Parathyroid adenoma (tissue), 2 donors: Measurements from ENCODE around the gene GAS1.

Experiments
- H2AFZ ChIP-seq: fragments of 300-600 bp; sonication (generic); one replicate; pipeline ENCODE4 v1.7.0; 2017; ENCODE audit warnings: antibody characterized with exemption, mild to moderate bottlenecking
- H3K27ac ChIP-seq: fragments of 300-600 bp; sonication (generic); one replicate; pipeline ENCODE4 v1.7.0; 2017
- H3K27me3 ChIP-seq: fragments of 300-600 bp; sonication (generic); one replicate; pipeline ENCODE4 v1.7.0; 2017; ENCODE audit warnings: low read length; ENCODE audit not compliant: control insufficient read depth, insufficient read depth
- H3K36me3 ChIP-seq: fragments of 300-600 bp; sonication (generic); one replicate; pipeline ENCODE4 v1.7.0; 2017; ENCODE audit warnings: low read length; ENCODE audit not compliant: control insufficient read depth, insufficient read depth
- H3K4me1 ChIP-seq: fragments of 300-600 bp; sonication (generic); one replicate; pipeline ENCODE4 v1.7.0; 2017; ENCODE audit warnings: control low read depth
- H3K4me2 ChIP-seq: fragments of 300-600 bp; sonication (generic); one replicate; pipeline ENCODE4 v1.7.0; 2017; ENCODE audit warnings: low read length
- H3K4me3 ChIP-seq: fragments of 300-600 bp; sonication (generic); one replicate; pipeline ENCODE4 v1.7.0; 2017; ENCODE audit warnings: low read depth, low read length
- H3K79me2 ChIP-seq: fragments of 300-600 bp; sonication (generic); one replicate; pipeline ENCODE4 v1.7.0; 2017; ENCODE audit warnings: control low read depth
- H3K9ac ChIP-seq: fragments of 300-600 bp; sonication (generic); one replicate; pipeline ENCODE4 v1.7.0; 2017; ENCODE audit warnings: mild to moderate bottlenecking
- H3K9me3 ChIP-seq: fragments of 300-600 bp; sonication (generic); one replicate; pipeline ENCODE4 v1.7.0; 2017; ENCODE audit warnings: low read length; ENCODE audit not compliant: control insufficient read depth
- CTCF ChIP-seq: fragments of 300-600 bp; sonication (generic); IDR thresholded peaks from one replicate; pipeline ENCODE4 v1.7.0; 2017; ENCODE audit warnings: antibody characterized with exemption, mild to moderate bottlenecking
- donor health status: primary hyperparathyroidism.

The GAS1 gene

DNA sequence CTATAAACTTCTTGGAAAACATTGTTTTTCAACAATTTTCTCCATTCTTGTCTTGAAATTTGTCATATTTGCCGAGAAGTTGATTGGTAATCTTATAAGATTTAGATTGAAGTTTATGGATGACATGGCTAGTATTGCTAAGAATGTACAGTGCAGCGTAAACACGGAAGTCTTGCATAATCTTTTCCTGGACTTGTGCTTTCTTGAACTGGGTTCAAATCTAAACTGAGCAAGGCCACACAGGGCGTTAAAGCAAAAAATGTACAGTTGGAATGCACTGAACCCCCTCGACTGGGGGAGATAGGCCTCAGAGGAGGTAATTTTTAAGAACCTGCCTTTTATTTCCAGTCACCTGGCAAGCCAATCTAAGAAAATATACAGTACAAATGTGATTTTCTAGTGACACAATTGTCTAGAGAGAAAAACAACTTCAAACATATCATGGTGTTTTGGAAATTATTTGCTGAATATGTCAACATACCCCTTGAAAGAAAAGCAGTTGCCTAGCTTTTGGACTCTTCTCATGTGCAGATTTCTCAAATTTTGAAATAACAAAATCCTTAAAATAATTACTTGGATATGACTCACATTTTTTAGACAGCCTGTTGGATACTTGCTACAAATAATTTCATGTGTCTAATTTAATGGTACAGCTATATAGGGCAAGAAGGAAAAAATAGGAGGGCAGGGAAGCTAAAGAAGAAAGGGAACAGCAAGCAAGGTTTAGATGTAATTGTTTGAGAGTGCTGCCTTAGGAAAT lies 18.5 kb upstream of the GAS1 start:
- Histone ChIP-seq H3K79me2 (no peaks in the 10 kb centered on the region), H3K9me3 (no peaks in the 10 kb centered on the region), H3K9ac (no peak overlapping the region), H3K36me3 (no peaks in the 10 kb centered on the region), H2AFZ (no peak overlapping the region), H3K4me1 (peaks cover 2% of the 10 kb centered on the region), H3K27ac (no peak overlapping the region), H3K4me3 (no peak overlapping the region), H3K27me3 (no peaks in the 10 kb centered on the region), H3K4me2 (no peak overlapping the region)
- TF ChIP-seq CTCF = no peak

GRCh38 chr9:86962692-86963091 lies 15.4 kb upstream of the GAS1 start:
- H3K27ac ChIP-seq = no peak overlapping the region
- TF ChIP-seq CTCF = no peak
- H3K4me1 ChIP-seq = peaks cover 3% of the 10 kb centered on the region
- H3K36me3 ChIP-seq = no peaks in the 10 kb centered on the region
- H3K4me2 ChIP-seq = no peak overlapping the region
- H2AFZ ChIP-seq = no peak overlapping the region
- no peaks in the 10 kb centered on the region for H3K27me3 ChIP-seq
- no peaks in the 10 kb centered on the region for H3K79me2 ChIP-seq
- H3K4me3 ChIP-seq = no peak overlapping the region
- H3K9me3 ChIP-seq = no peaks in the 10 kb centered on the region
- H3K9ac ChIP-seq = no peak overlapping the region

DNA sequence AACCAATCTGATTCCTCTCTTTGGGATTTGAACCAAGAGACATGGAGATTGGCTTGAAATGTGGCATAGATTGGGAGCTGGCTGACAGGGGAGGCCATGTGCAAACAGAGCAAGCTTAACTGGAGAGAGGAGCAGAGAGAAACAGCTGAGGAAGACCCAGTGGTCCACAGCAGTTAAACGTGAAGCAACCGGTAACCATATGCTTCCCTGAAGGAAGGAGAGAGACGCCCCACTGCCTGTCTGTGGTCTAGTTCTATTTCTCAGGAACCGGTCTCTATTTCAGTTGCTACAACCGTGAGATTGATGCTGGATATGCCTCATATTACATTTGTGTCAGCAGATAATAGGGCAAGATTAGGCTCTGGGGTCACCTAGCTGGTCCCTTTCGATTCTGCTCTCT lies 13.6 kb upstream of the GAS1 start:
- Histone ChIP-seq H3K9ac (no peak overlapping the region), H3K4me3 (no peak overlapping the region), H3K4me1 (peaks cover 3% of the 10 kb centered on the region), H3K79me2 (no peaks in the 10 kb centered on the region), H2AFZ (peak overlapping the region; percentile 30), H3K9me3 (no peaks in the 10 kb centered on the region), H3K27ac (no peak overlapping the region), H3K4me2 (no peak overlapping the region), H3K36me3 (no peaks in the 10 kb centered on the region), H3K27me3 (no peaks in the 10 kb centered on the region)
- TF ChIP-seq CTCF = no peak

GRCh38 chr9:86958203-86958602 lies 10.9 kb upstream of the GAS1 start:
- no peak for TF ChIP-seq CTCF
- no peaks in the 10 kb centered on the region for H3K9me3 ChIP-seq
- no peak overlapping the region for H3K9ac ChIP-seq
- no peak overlapping the region for H2AFZ ChIP-seq
- no peak overlapping the region for H3K27ac ChIP-seq
- peaks cover 3% of the 10 kb centered on the region for H3K4me1 ChIP-seq
- no peaks in the 10 kb centered on the region for H3K27me3 ChIP-seq
- no peaks in the 10 kb centered on the region for H3K36me3 ChIP-seq
- H3K4me3 ChIP-seq = no peak overlapping the region
- H3K79me2 ChIP-seq = no peaks in the 10 kb centered on the region
- H3K4me2 ChIP-seq = no peak overlapping the region

DNA sequence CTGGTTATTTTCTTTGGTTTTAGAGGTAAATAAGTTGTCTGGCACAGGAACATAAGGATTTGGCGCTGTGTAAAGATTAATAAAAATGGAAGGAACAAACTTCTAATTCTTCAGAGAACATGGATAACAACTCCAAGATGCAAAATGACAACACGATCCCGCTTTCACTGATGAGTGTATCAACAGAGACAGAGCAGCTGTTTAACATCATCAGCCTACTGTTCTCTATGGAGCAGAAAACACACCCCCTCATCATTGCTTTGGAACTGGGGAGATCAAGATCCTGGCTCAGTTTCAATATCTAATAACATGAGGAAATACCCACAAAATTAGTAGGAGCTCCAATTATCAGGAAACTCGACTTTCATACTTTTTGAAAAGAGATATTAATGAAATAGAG lies 8.3 kb upstream of the GAS1 start:
- Histone ChIP-seq H3K4me3 (no peak overlapping the region), H3K4me2 (no peak overlapping the region), H2AFZ (no peak overlapping the region), H3K9me3 (no peaks in the 10 kb centered on the region), H3K27me3 (no peaks in the 10 kb centered on the region), H3K36me3 (no peaks in the 10 kb centered on the region), H3K79me2 (no peaks in the 10 kb centered on the region), H3K27ac (no peak overlapping the region), H3K4me1 (no peaks in the 10 kb centered on the region), H3K9ac (no peak overlapping the region)
- TF ChIP-seq CTCF = no peak
